PC-9 (cell line): ENCODE data around the gene ZNF398. TPM values are rescaled to one million over a fixed set of nuclear protein-coding genes. Genes with fewer than 3 reads are reported as not detected.

Experiments
- BruUV-seq: library from RNA; stranded (reverse); fragments of 400-500 nt; replicated peaks from 2 replicates; lab custom pipeline; 2021; lab: Mats Ljungman, UMichigan
- CTCF ChIA-PET: fragments of 300-600 bp; sonication (Branson Sonifier 250); formaldehyde crosslinking; loops from one replicate; lab custom pipeline; 2022; ENCODE audit warnings: antibody characterized with exemption; lab: Charles Lee
- POLR2A ChIA-PET: fragments of 300-600 bp; sonication (Branson Sonifier 250); formaldehyde crosslinking; loops from one replicate; lab custom pipeline; 2022; ENCODE audit warnings: antibody characterized with exemption; ENCODE audit not compliant: unreplicated experiment; lab: Charles Lee
- DNase-seq, 2 experiments: peaks; one replicate each; pipeline versions ENCODE4 v3.0.0 to v3.0.0-alpha.2; 2015 to 2022; ENCODE audit warnings: mixed read lengths in 1 of 2
- H2AFZ ChIP-seq: fragments of 200-600 bp; sonication (generic); 2 replicates; pipeline ENCODE4 v1.8.1; 2017; ENCODE audit warnings: antibody characterized with exemption
- H3F3A ChIP-seq: fragments of 200-600 bp; sonication (generic); 2 replicates; pipeline ENCODE4 v1.8.1; 2017; ENCODE audit warnings: antibody characterized with exemption, mild to moderate bottlenecking, low read depth; ENCODE audit not compliant: insufficient read depth
- H3K27ac ChIP-seq: fragments of 200-600 bp; sonication (generic); 2 replicates; pipeline ENCODE4 v1.6.1; 2016; ENCODE audit warnings: mixed run types
- H3K27me3 ChIP-seq: fragments of 200-600 bp; sonication (generic); 2 replicates; pipeline ENCODE4 v1.6.1; 2016; ENCODE audit warnings: low read depth, mixed run types; ENCODE audit not compliant: insufficient read depth
- H3K36me3 ChIP-seq: fragments of 200-600 bp; sonication (generic); 2 replicates; pipeline ENCODE4 v1.6.1; 2016; ENCODE audit warnings: low read depth, mixed run types
- H3K4me1 ChIP-seq: fragments of 200-600 bp; sonication (generic); replicated peaks from 2 replicates; pipeline ENCODE4 v1.6.1; 2016; ENCODE audit warnings: mixed run types; ENCODE audit not compliant: insufficient read depth
- H3K4me2 ChIP-seq: fragments of 200-600 bp; sonication (generic); 2 replicates; pipeline ENCODE4 v1.6.1; 2017; ENCODE audit warnings: mixed run types
- H3K4me3 ChIP-seq: fragments of 200-600 bp; sonication (generic); 2 replicates; pipeline ENCODE4 v1.6.1; 2016; ENCODE audit warnings: mixed run types
- H3K79me2 ChIP-seq: fragments of 200-600 bp; sonication (generic); 2 replicates; pipeline ENCODE4 v1.6.1; 2017; ENCODE audit warnings: low read depth, mixed run types
- H3K9me2 ChIP-seq: fragments of 200-600 bp; sonication (generic); 2 replicates; pipeline ENCODE4 v1.8.1; 2017; ENCODE audit warnings: mild to moderate bottlenecking; ENCODE audit not compliant: insufficient read depth
- H3K9me3 ChIP-seq: fragments of 200-600 bp; sonication (generic); 2 replicates; pipeline ENCODE4 v1.8.1; 2016; ENCODE audit warnings: low read depth; ENCODE audit not compliant: insufficient read depth
- H4K20me1 ChIP-seq: fragments of 200-600 bp; sonication (generic); 2 replicates; pipeline ENCODE4 v1.8.1; 2017; ENCODE audit not compliant: insufficient read depth
- CTCF ChIP-seq: fragments of 200-600 bp; sonication (generic); conservative IDR thresholded peaks from 2 replicates; pipeline ENCODE4 v1.6.1; 2017; ENCODE audit warnings: mixed run types, antibody characterized with exemption, mild to moderate bottlenecking, moderate library complexity
- EZH2 ChIP-seq: fragments of 200-600 bp; sonication (generic); IDR thresholded peaks from 2 replicates; pipeline ENCODE4 v1.8.0; 2017; ENCODE audit warnings: antibody characterized with exemption, low read depth
- intact Hi-C: fragments of 100-400 bp; cut with micrococcal nuclease; formaldehyde crosslinking; loops from one replicate; pipeline ENCODE4 v1.10.0; 2022; ENCODE audit not compliant: unreplicated experiment
- total RNA-seq: library from RNA; stranded (reverse); gene quantifications from 2 replicates; pipeline ENCODE4 v1.2.3, GENCODE V29; 2021

The ZNF398 gene
- total RNA-seq, 1 experiment from 2014 or later = 11.7 TPM

- no peaks in the 10 kb centered on the region for H4K20me1 ChIP-seq
- 0 out of 2 replicates have a peak, but pooled peaks cover 6% of the 10 kb centered on the region for H3K4me1 ChIP-seq
- H2AFZ ChIP-seq = no peak overlapping the region
- intact Hi-C loops = no loop called here
- H3K27me3 ChIP-seq = no peaks in the 10 kb centered on the region
- no peak overlapping the region for H3K4me3 ChIP-seq
- no peak overlapping the region for H3K4me2 ChIP-seq
- H3K9me2 ChIP-seq = no peaks in the 10 kb centered on the region
- CTCF ChIA-PET = interaction anchor here (0.6 kb wide), 1 partner anchor 12 kb away, joined by 6 read pairs; no protein-coding TSS in a partner anchor
- no peak for DNase-seq
- no peaks in the 10 kb centered on the region for H3K79me2 ChIP-seq
- no peak overlapping the region for H3K27ac ChIP-seq
- no TSS peak for BruUV-seq
- TF ChIP-seq CTCF = no peak
- TF ChIP-seq EZH2 = no peak
- H3K36me3 ChIP-seq = peaks cover 9% of the 10 kb centered on the region
- no peaks in the 10 kb centered on the region for H3K9me3 ChIP-seq
- POLR2A ChIA-PET = no interaction called here
- H3F3A ChIP-seq = peaks cover 16% of the 10 kb centered on the region
These were observed 75.9 kb downstream of the ZNF398 start for GRCh38 chr7:149223176-149223575.

- Histone ChIP-seq H4K20me1 (no peaks in the 10 kb centered on the region), H3K9me3 (no peaks in the 10 kb centered on the region), H3F3A (peaks cover 22% of the 10 kb centered on the region), H3K36me3 (peaks cover 5% of the 10 kb centered on the region), H3K27ac (no peak overlapping the region), H3K27me3 (no peaks in the 10 kb centered on the region), H3K79me2 (no peaks in the 10 kb centered on the region), H3K9me2 (no peaks in the 10 kb centered on the region), H3K4me3 (no peak overlapping the region), H3K4me2 (no peak overlapping the region), H3K4me1 (0 out of 2 replicates have a peak, but pooled peaks cover 6% of the 10 kb centered on the region), H2AFZ (no peak overlapping the region)
- intact Hi-C loops = no loop called here
- ChIA-PET CTCF (no interaction called here), POLR2A (no interaction called here)
- DNase-seq = no peak
- TF ChIP-seq CTCF (no peak), EZH2 (no peak)
- no TSS peak for BruUV-seq
These were observed 76.5 kb downstream of the ZNF398 start for GRCh38 chr7:149223761-149224160.

- Histone ChIP-seq H3K79me2 (no peaks in the 10 kb centered on the region), H3K9me3 (no peaks in the 10 kb centered on the region), H3F3A (peaks cover 23% of the 10 kb centered on the region), H2AFZ (no peak overlapping the region), H3K4me3 (no peak overlapping the region), H3K4me1 (0 out of 2 replicates have a peak, but pooled peaks cover 6% of the 10 kb centered on the region), H3K27ac (no peak overlapping the region), H4K20me1 (no peaks in the 10 kb centered on the region), H3K27me3 (no peaks in the 10 kb centered on the region), H3K4me2 (no peak overlapping the region), H3K9me2 (no peaks in the 10 kb centered on the region), H3K36me3 (no peaks in the 10 kb centered on the region)
- DNase-seq = no peak
- CTCF ChIA-PET = no interaction called here
- TF ChIP-seq CTCF (no peak), EZH2 (no peak)
- intact Hi-C loops = no loop called here
- POLR2A ChIA-PET = no interaction called here
- no TSS peak for BruUV-seq
These were observed 77.1 kb downstream of the ZNF398 start for GRCh38 chr7:149224352-149224751.
